GM23248 (cell line): Measurements from ENCODE around the gene SLCO6A1. TPM values are rescaled to one million over a fixed set of nuclear protein-coding genes. Genes with fewer than 3 reads are reported as not detected.

Experiments
- DNase-seq: peaks from one replicate; pipeline ENCODE4 v3.0.0-alpha.2; 2015
- H2AFZ ChIP-seq: fragments of 200-600 bp; sonication (generic); 2 replicates; pipeline ENCODE4 v1.6.1; 2016; ENCODE audit warnings: antibody characterized with exemption
- H3F3A ChIP-seq: fragments of 200-600 bp; sonication (generic); 2 replicates; pipeline ENCODE4 v1.6.1; 2016; ENCODE audit warnings: mild to moderate bottlenecking, antibody characterized with exemption, mixed run types; ENCODE audit not compliant: insufficient read depth
- H3K27ac ChIP-seq: fragments of 200-600 bp; sonication (generic); 2 replicates; pipeline ENCODE4 v1.5.1; 2016; ENCODE audit warnings: mild to moderate bottlenecking
- H3K27me3 ChIP-seq: fragments of 200-600 bp; sonication (generic); replicated peaks from 2 replicates; pipeline ENCODE4 v1.6.1; 2016; ENCODE audit warnings: mild to moderate bottlenecking; ENCODE audit not compliant: insufficient read depth
- H3K36me3 ChIP-seq: fragments of 200-600 bp; sonication (generic); 2 replicates; pipeline ENCODE4 v1.6.1; 2016; ENCODE audit warnings: low read depth, mild to moderate bottlenecking
- H3K4me1 ChIP-seq: fragments of 200-600 bp; sonication (generic); 2 replicates; pipeline ENCODE4 v1.6.1; 2016; ENCODE audit warnings: mild to moderate bottlenecking; ENCODE audit not compliant: insufficient read depth
- H3K4me2 ChIP-seq: fragments of 200-600 bp; sonication (generic); one replicate; pipeline ENCODE4 v1.6.1; 2016; ENCODE audit warnings: mild to moderate bottlenecking; ENCODE audit not compliant: unreplicated experiment
- H3K4me3 ChIP-seq: fragments of 200-600 bp; sonication (generic); 2 replicates; pipeline ENCODE4 v1.5.1; 2016; ENCODE audit warnings: mild to moderate bottlenecking
- H3K79me2 ChIP-seq: fragments of 200-600 bp; sonication (generic); 2 replicates; pipeline ENCODE4 v1.6.1; 2016; ENCODE audit warnings: mild to moderate bottlenecking; ENCODE audit not compliant: insufficient read depth
- H3K9ac ChIP-seq: fragments of 200-600 bp; sonication (generic); 2 replicates; pipeline ENCODE4 v1.6.1; 2016; ENCODE audit warnings: mild to moderate bottlenecking
- H3K9me2 ChIP-seq: fragments of 200-600 bp; sonication (generic); 2 replicates; pipeline ENCODE4 v1.6.1; 2016; ENCODE audit warnings: mixed run types, mild to moderate bottlenecking, moderate library complexity; ENCODE audit not compliant: insufficient read depth
- H3K9me3 ChIP-seq: fragments of 200-600 bp; sonication (generic); one replicate; pipeline ENCODE4 v1.6.1; 2017; ENCODE audit warnings: low read depth
- H4K20me1 ChIP-seq: fragments of 200-600 bp; sonication (generic); 2 replicates; pipeline ENCODE4 v1.6.0; 2016; ENCODE audit not compliant: insufficient read depth
- EZH2 ChIP-seq: fragments of 200-600 bp; sonication (generic); IDR thresholded peaks from 2 replicates; pipeline ENCODE4 v1.6.1; 2018; ENCODE audit warnings: antibody characterized with exemption, mild to moderate bottlenecking; ENCODE audit not compliant: insufficient read depth, poor library complexity, severe bottlenecking
- EZH2phosphoT487 ChIP-seq: fragments of 200-600 bp; sonication (generic); IDR thresholded peaks from 2 replicates; pipeline ENCODE4 v1.6.1; 2018; ENCODE audit warnings: antibody characterized with exemption, moderate library complexity, mild to moderate bottlenecking, low read depth; ENCODE audit not compliant: insufficient read depth
- WGBS, 2 experiments: methylation state at CpG; one replicate each; pipeline ENCODE4 v1.1.6; 2015 to 2017; ENCODE audit warnings: low lambda C conversion rate in 2 of 2, low coverage in 1 of 2; ENCODE audit errors: missing lambda C conversion rate in 2 of 2; 5-methylcytosine and 5-hydroxymethylcytosine counted together
- in situ Hi-C: fragments of 300-500 bp; cut with MboI; formaldehyde crosslinking; loops from 2 replicates; pipeline ENCODE4 v1.15.0; 2020
- polyA plus RNA-seq: library from polyadenylated mRNA; unstranded; fragments of >200 nt; fragmentation: Nextera tagmentation; extraction: Ambion mirVana; gene quantifications from 2 replicates; pipeline ENCODE4 v1.2.1, GENCODE V29; 2016
- total RNA-seq: library from RNA; depleted of rRNA; stranded (reverse); fragments of >200 nt; shearing (Covaris generic); gene quantifications from 2 replicates; pipeline ENCODE4 v1.2.3, GENCODE V29; 2014

Gene SLCO6A1
- total and polyA plus RNA-seq, 2 experiments from 2014 or later: not detected

DNA sequence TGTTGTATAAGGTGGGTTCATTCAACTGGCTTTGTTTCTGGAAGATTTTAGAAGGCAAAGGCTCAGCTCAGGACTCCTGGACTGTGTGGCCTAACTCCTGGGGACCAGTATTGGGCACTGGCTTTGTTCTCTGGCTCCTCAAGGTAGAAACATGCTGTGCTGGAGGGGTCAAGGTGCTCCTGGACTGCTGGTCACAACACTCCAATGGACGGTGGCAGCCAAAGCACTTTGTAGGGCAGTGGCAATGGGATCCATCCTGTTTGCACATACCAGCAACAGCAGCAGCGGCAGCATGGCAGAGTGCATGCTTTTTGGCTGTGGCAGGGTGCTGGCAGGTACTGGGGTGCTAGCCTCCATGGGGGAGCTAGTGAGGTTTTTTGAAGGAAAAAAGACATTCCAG, 65.3 kb downstream of the SLCO6A1 start:
- no peaks in the 10 kb centered on the region for H3K79me2 ChIP-seq
- no peaks in the 10 kb centered on the region for H3F3A ChIP-seq
- DNase-seq: no peak
- no peak overlapping the region for H3K9ac ChIP-seq
- 5 to 9% methylated on average over 2 of the region's 2 CpGs for WGBS, 2 experiments
- no peak overlapping the region for H3K4me2 ChIP-seq
- no peaks in the 10 kb centered on the region for H3K36me3 ChIP-seq
- H3K27me3 ChIP-seq: no peaks in the 10 kb centered on the region
- no peak overlapping the region for H3K27ac ChIP-seq
- no peaks in the 10 kb centered on the region; the same call in 1 of the 2 replicates for H4K20me1 ChIP-seq
- H3K9me3 ChIP-seq: no peaks in the 10 kb centered on the region
- in situ Hi-C loops: no loop called here
- no peaks in the 10 kb centered on the region for H3K9me2 ChIP-seq
- H3K4me1 ChIP-seq: no peaks in the 10 kb centered on the region
- H3K4me3 ChIP-seq: no peak overlapping the region
- no peak overlapping the region for H2AFZ ChIP-seq
- TF ChIP-seq EZH2 (no peak), EZH2phosphoT487 (no peak)

DNA sequence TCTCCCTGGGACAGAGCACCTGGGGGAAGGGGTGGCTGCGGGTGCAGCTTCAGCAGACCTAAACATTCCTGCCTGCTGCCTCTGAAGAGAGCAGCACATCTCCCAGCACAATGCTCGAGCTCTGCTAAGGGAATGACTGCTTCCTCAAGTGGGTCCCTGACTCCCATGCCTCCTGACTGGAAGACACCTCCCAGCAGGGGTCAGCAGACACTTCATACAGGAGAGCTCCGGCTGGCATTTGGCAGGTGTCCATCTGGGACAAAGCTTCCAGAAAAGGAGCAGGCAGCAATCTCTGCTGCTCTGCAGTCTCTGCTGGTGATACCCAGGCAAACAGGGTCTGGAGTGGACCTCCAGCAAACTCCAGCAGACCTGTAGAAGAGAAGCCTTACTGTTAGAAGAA, 77.2 kb downstream of the SLCO6A1 start:
- TF ChIP-seq EZH2 (no peak), EZH2phosphoT487 (no peak)
- no peak overlapping the region for H3K9ac ChIP-seq
- no peaks in the 10 kb centered on the region for H3K9me2 ChIP-seq
- no peaks in the 10 kb centered on the region for H4K20me1 ChIP-seq
- H3K27ac ChIP-seq: no peak overlapping the region
- H3K4me3 ChIP-seq: no peak overlapping the region
- no peak overlapping the region for H3K4me2 ChIP-seq
- no peak overlapping the region for H2AFZ ChIP-seq
- no peak for DNase-seq
- H3F3A ChIP-seq: no peaks in the 10 kb centered on the region
- no peaks in the 10 kb centered on the region for H3K27me3 ChIP-seq
- no peaks in the 10 kb centered on the region for H3K36me3 ChIP-seq
- no peaks in the 10 kb centered on the region for H3K9me3 ChIP-seq
- whole genome bisulfite sequencing, 2 experiments: 46 to 47% methylated on average over 3 of the region's 3 CpGs
- no peaks in the 10 kb centered on the region for H3K4me1 ChIP-seq
- in situ Hi-C loops: no loop called here
- no peaks in the 10 kb centered on the region for H3K79me2 ChIP-seq

DNA sequence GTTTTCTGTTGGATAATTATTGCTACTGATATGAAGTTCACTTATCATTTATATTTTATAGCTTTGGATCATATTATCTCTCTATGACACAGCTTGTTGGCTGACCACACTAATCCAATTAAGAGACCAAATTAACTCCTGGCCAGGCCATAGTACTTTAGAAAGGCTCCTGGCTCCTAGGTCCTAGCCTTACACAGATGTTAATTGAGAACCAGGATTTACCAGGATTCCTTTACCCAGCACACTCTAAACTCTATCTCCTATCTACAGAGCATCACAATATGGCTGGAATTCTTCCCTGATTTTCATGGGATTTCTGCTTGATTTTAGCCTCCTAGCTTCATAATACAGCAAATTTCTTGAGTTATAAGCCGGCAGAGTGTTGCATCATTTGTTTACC, 80.3 kb downstream of the SLCO6A1 start:
- Histone ChIP-seq H3K79me2 (no peaks in the 10 kb centered on the region), H3K4me1 (no peaks in the 10 kb centered on the region), H3K27ac (no peak overlapping the region), H3K4me2 (no peak overlapping the region), H3K9me3 (no peaks in the 10 kb centered on the region), H3K9ac (no peak overlapping the region), H3K36me3 (no peaks in the 10 kb centered on the region), H4K20me1 (no peaks in the 10 kb centered on the region), H3K9me2 (no peaks in the 10 kb centered on the region), H3F3A (no peaks in the 10 kb centered on the region), H3K4me3 (no peak overlapping the region), H2AFZ (no peak overlapping the region), H3K27me3 (no peaks in the 10 kb centered on the region)
- in situ Hi-C loops: no loop called here
- no peak for TF ChIP-seq EZH2
- TF ChIP-seq EZH2phosphoT487: no peak
- no peak for DNase-seq
- WGBS, 2 experiments: 10 to 15% methylated on average over 1 of the region's 1 CpG

DNA sequence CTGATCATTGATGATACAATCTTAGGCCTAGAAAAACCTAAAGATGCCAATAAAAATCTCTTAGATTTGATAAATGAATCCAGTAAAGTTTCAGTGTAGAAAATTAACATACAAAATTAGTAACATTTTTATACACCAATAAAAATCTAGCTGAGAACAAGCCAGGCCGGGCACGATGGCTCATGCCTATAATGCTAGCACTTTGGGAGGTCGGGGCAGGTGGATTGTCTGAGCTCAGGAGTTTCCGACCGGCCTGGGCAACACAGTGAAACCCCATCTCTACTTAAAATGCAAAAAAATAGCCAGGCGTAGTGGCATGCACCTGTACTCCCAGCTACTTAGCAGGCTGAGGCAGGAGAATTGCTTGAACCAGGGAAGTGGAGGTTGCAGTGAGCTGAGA, 84.4 kb downstream of the SLCO6A1 start:
- no peak for TF ChIP-seq EZH2
- TF ChIP-seq EZH2phosphoT487: no peak
- in situ Hi-C loops: no loop called here
- H3K79me2 ChIP-seq: no peaks in the 10 kb centered on the region
- no peak overlapping the region for H3K9ac ChIP-seq
- no peaks in the 10 kb centered on the region for H3K27me3 ChIP-seq
- no peaks in the 10 kb centered on the region for H3K36me3 ChIP-seq
- H3K9me3 ChIP-seq: no peaks in the 10 kb centered on the region
- DNase-seq: no peak
- no peak overlapping the region for H3K4me2 ChIP-seq
- H3K4me1 ChIP-seq: no peaks in the 10 kb centered on the region
- no peaks in the 10 kb centered on the region for H4K20me1 ChIP-seq
- H3F3A ChIP-seq: no peaks in the 10 kb centered on the region
- 17 to 31% methylated on average over 6 of the region's 6 CpGs for WGBS, 2 experiments
- H2AFZ ChIP-seq: no peak overlapping the region
- no peak overlapping the region for H3K4me3 ChIP-seq
- no peaks in the 10 kb centered on the region for H3K9me2 ChIP-seq
- no peak overlapping the region for H3K27ac ChIP-seq

DNA sequence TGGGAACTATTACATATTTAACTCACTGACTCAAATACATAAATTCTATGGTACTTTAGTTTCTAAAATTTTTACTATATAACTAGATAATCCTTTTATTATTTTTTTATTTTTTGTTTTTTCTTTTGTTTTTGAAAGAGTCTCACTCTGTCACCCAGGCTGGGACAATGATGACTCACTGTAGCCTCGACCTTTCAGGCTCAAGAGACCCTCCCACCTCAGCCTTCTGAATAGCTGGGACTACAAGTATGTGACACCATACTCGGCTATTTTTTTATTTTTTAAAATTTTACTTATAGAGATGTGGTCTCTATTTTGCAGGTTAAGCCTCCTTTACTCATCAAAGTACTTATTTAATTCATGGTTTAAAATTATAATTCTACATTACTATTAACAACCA, 110.6 kb downstream of the SLCO6A1 start:
- Histone ChIP-seq H3K4me3 (no peak overlapping the region), H4K20me1 (no peaks in the 10 kb centered on the region), H3F3A (no peaks in the 10 kb centered on the region), H3K4me2 (no peak overlapping the region), H3K36me3 (no peaks in the 10 kb centered on the region), H2AFZ (no peak overlapping the region), H3K9me3 (no peaks in the 10 kb centered on the region), H3K27ac (no peak overlapping the region), H3K79me2 (no peaks in the 10 kb centered on the region), H3K9ac (no peak overlapping the region), H3K27me3 (no peaks in the 10 kb centered on the region), H3K9me2 (no peaks in the 10 kb centered on the region), H3K4me1 (no peaks in the 10 kb centered on the region)
- no peak for DNase-seq
- in situ Hi-C loops: no loop called here
- 3 to 8% methylated on average over 2 of the region's 2 CpGs for WGBS, 2 experiments
- TF ChIP-seq EZH2 (no peak), EZH2phosphoT487 (no peak)
